ENCODE results near the gene KTI12.

Gene KTI12

GRCh38 chr1:52060822-52061221, 27.2 kb upstream of the KTI12 start:
- no peak for TF ChIP-seq CTCF (IDR thresholded peaks at IDR 0.05)
- no peak overlapping the region for H3K4me3 ChIP-seq (ENCODE audit: low read depth in 1 of 2, low read length in 1 of 2)
- no peaks in the 10 kb centered on the region for H3K9me3 ChIP-seq
- peaks cover 15% of the 10 kb centered on the region in 2 experiments for H3K4me1 ChIP-seq (ENCODE audit: control insufficient read depth in 1 of 2, insufficient read depth in 1 of 2, low read depth in 1 of 2, low read length in 1 of 2)
- peaks cover 44% of the 10 kb centered on the region for H3K36me3 ChIP-seq
- no peaks in the 10 kb centered on the region for H3K27me3 ChIP-seq
- no peak overlapping the region for H3K27ac ChIP-seq

GRCh38 chr1:52059888-52060287, 26.3 kb upstream of the KTI12 start:
- H3K27ac ChIP-seq = no peak overlapping the region
- TF ChIP-seq CTCF (IDR thresholded peaks at IDR 0.05) = no peak
- H3K9me3 ChIP-seq = no peaks in the 10 kb centered on the region
- H3K4me3 ChIP-seq (ENCODE audit: low read depth in 1 of 2, low read length in 1 of 2) = no peak overlapping the region
- H3K36me3 ChIP-seq = peaks cover 35% of the 10 kb centered on the region
- H3K27me3 ChIP-seq = no peaks in the 10 kb centered on the region
- H3K4me1 ChIP-seq (ENCODE audit: control insufficient read depth in 1 of 2, insufficient read depth in 1 of 2, low read depth in 1 of 2, low read length in 1 of 2) = peaks cover 15 to 22% of the 10 kb centered on the region in 2 experiments

GRCh38 chr1:52059321-52059720, 25.7 kb upstream of the KTI12 start:
- H3K4me3 ChIP-seq (ENCODE audit: low read depth in 1 of 2, low read length in 1 of 2) = no peak overlapping the region
- H3K27me3 ChIP-seq = no peaks in the 10 kb centered on the region
- H3K4me1 ChIP-seq (ENCODE audit: control insufficient read depth in 1 of 2, insufficient read depth in 1 of 2, low read depth in 1 of 2, low read length in 1 of 2) = peaks cover 18 to 28% of the 10 kb centered on the region in 2 experiments
- H3K36me3 ChIP-seq = peaks cover 31% of the 10 kb centered on the region
- no peaks in the 10 kb centered on the region for H3K9me3 ChIP-seq
- no peak for TF ChIP-seq CTCF (IDR thresholded peaks at IDR 0.05)
- H3K27ac ChIP-seq = no peak overlapping the region

- H3K9me3 ChIP-seq = no peaks in the 10 kb centered on the region
- H3K36me3 ChIP-seq = peaks cover 22% of the 10 kb centered on the region
- H3K4me1 ChIP-seq (ENCODE audit: control insufficient read depth in 1 of 2, insufficient read depth in 1 of 2, low read depth in 1 of 2, low read length in 1 of 2) = peaks cover 26 to 36% of the 10 kb centered on the region in 2 experiments
- no peaks in the 10 kb centered on the region for H3K27me3 ChIP-seq
- H3K4me3 ChIP-seq (ENCODE audit: low read depth in 1 of 2, low read length in 1 of 2) = no peak overlapping the region
- TF ChIP-seq CTCF (IDR thresholded peaks at IDR 0.05) = no peak
- H3K27ac ChIP-seq = peak overlapping the region; percentile 88
These were observed 24.3 kb upstream of the KTI12 start for GRCh38 chr1:52057876-52058415.

GRCh38 chr1:52057255-52057654, 23.6 kb upstream of the KTI12 start:
- Histone ChIP-seq H3K4me3 (ENCODE audit: low read depth in 1 of 2, low read length in 1 of 2) (peak overlapping the region; percentile 91 to 98), H3K4me1 (ENCODE audit: control insufficient read depth in 1 of 2, insufficient read depth in 1 of 2, low read depth in 1 of 2, low read length in 1 of 2) (peaks cover 26 to 36% of the 10 kb centered on the region in 2 experiments), H3K9me3 (no peaks in the 10 kb centered on the region), H3K27ac (peak overlapping the region; percentile 88), H3K36me3 (peaks cover 21% of the 10 kb centered on the region), H3K27me3 (no peaks in the 10 kb centered on the region)
- TF ChIP-seq CTCF (IDR thresholded peaks at IDR 0.05) = no peak

GRCh38 chr1:52056937-52057231, 23.3 kb upstream of the KTI12 start:
- no peaks in the 10 kb centered on the region for H3K27me3 ChIP-seq
- H3K36me3 ChIP-seq = peaks cover 24% of the 10 kb centered on the region
- TF ChIP-seq CTCF (IDR thresholded peaks at IDR 0.05) = no peak
- peaks cover 26 to 36% of the 10 kb centered on the region in 2 experiments for H3K4me1 ChIP-seq (ENCODE audit: control insufficient read depth in 1 of 2, insufficient read depth in 1 of 2, low read depth in 1 of 2, low read length in 1 of 2)
- H3K9me3 ChIP-seq = no peaks in the 10 kb centered on the region
- H3K4me3 ChIP-seq (ENCODE audit: low read depth in 1 of 2, low read length in 1 of 2) = peak overlapping the region; percentile 91 to 98
- peak overlapping the region; percentile 88 for H3K27ac ChIP-seq
